Occipital lobe (tissue), 2 donors: ENCODE data around the gene SAMD10. TPM values are rescaled to one million over a fixed set of nuclear protein-coding genes. Genes with fewer than 3 reads are reported as not detected.

Experiments
- DNase-seq: peaks from one replicate; lab custom pipeline; 2025; lab: John Stamatoyannopoulos, UW
- total RNA-seq: library from RNA; depleted of rRNA; stranded (reverse); fragments of >200 nt; gene quantifications from one replicate; pipeline ENCODE4 v1.2.3, GENCODE V29; 2014

The SAMD10 gene
- total RNA-seq, 1 donor from 2014 or later, result 6.4 TPM

GRCh38 chr20:63957690-63958441 is 21.6 kb downstream of the SAMD10 start:
- DNase-seq, result no peak

GRCh38 chr20:63957004-63957689 is 22.3 kb downstream of the SAMD10 start:
- DNase-seq, result peak; percentile 30

GRCh38 chr20:63956664-63957003 is 22.8 kb downstream of the SAMD10 start:
- no peak for DNase-seq

DNA sequence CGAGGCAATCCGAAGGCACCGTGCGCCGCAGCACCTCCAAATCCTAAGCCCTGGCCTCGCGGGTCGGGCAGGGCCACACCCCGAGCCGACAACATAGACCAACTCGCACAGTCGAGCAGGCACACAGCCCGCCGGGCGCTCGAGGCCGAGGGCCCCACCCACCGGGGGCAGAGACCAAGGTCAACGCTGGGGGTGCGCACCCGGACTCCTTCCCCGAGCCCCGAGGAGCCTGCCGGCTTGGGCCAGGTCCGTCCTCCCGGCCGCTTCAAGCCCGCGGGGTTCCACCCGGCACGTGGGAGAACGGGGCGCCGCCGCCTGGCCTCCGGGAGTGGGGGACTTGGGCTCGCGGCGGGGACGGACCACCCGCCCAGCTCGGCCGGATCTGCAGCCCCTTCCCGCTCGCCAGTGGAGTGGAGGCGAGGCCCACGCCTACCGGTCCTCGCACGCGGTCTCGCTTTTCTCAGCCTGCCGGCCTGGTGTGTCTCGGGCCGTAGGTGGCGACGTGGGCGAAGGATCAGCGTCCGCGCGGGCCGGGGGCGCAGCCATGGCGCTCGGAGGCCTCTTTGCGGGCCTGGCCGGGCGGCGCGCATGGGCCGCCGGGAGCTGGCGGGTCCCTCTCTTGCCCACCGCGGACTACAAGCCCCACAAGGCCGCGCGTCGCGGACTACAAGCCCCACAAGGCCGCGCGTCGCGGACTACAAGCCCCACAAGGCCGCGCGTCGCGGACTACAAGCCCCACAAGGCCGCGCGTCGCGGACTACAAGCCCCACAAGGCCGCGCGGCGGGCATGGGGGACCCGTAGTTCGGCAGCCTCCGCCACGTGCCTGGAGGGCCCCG is 23.4 kb downstream of the SAMD10 start, which contains the start of gene UCKL1:
TSS of gene UCKL1 (minus strand) at position 590 of the 837 bp plus-strand sequence. CDS start at position 546, 44 bp downstream.
- DNase-seq, result peak; percentile 76

- no peak for DNase-seq
Measured at GRCh38 chr20:63955281-63955826, 24.1 kb downstream of the SAMD10 start.

DNA sequence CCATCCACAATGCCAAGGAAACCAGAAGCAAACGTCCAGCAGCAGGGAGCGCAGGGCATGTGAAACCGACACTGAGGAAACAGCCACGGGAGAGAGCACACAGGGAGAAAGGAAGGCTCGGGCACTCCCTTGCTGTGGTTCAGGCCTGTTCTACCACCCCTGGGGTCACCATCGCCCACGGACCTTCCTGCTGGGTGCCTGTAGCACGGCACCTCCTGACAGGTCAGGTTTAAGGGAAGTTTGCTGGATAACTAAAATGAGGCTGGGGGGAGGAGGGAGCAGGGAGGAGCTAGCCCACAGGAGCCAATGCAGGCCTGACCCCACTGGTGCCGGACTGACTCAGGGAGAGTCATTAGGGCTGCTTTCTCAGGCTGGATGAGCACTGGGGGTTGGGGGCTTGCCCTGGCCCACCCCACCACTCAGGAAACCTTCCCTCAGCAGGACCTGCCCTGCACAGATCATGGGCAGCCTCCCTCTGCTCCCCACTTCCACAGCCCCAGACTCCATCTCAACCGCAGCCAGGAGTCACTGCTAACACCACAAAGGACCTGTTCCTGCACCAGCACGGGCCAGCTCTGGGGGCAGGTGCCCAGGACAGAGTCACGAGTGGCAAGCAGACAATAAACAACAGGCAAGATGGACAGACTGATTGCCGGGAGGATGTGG is 25.5 kb downstream of the SAMD10 start:
- DNase-seq, result no peak

GRCh38 chr20:63952769-63953168 is 26.7 kb downstream of the SAMD10 start:
- no peak for DNase-seq

- no peak for DNase-seq
Measured at GRCh38 chr20:63952210-63952535, 27.3 kb downstream of the SAMD10 start.

- no peak for DNase-seq
Measured at GRCh38 chr20:63951398-63952209, 27.8 kb downstream of the SAMD10 start.

GRCh38 chr20:63950701-63951397 is 28.6 kb downstream of the SAMD10 start:
- no peak for DNase-seq

- DNase-seq, result no peak
Measured at GRCh38 chr20:63947638-63948456, 31.6 kb downstream of the SAMD10 start.

DNA sequence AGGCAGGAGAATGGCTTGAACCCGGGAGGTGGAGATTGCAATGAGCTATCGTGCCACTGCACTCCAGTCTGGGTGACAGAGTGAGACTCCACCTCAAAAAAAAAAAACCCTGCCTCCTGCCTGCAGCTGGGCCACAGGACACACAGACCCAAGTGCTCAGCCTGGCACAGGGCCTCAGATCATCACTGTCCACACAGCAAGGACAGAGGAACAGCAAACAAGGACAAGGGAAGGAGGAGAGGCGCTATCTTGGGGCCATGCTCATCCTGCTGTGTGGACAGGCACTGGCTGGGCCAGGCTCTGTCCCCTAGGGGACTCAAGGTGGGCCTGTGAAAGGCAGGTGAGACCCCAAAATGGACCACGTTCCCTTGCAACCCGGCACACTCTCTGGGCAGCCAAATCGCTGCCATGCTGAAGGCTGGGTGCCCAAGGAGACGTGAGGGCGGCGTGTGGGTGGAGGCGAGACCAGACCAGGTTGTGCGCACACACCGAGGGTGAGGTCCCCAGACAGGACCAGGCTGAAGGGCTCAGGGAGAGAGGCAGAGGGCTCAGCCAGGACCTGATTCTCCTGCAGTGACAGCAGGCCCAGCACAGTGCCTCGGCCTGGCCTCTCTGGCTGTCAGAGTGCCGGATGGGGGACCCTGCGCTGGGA is 32.3 kb downstream of the SAMD10 start:
- no peak for DNase-seq

DNA sequence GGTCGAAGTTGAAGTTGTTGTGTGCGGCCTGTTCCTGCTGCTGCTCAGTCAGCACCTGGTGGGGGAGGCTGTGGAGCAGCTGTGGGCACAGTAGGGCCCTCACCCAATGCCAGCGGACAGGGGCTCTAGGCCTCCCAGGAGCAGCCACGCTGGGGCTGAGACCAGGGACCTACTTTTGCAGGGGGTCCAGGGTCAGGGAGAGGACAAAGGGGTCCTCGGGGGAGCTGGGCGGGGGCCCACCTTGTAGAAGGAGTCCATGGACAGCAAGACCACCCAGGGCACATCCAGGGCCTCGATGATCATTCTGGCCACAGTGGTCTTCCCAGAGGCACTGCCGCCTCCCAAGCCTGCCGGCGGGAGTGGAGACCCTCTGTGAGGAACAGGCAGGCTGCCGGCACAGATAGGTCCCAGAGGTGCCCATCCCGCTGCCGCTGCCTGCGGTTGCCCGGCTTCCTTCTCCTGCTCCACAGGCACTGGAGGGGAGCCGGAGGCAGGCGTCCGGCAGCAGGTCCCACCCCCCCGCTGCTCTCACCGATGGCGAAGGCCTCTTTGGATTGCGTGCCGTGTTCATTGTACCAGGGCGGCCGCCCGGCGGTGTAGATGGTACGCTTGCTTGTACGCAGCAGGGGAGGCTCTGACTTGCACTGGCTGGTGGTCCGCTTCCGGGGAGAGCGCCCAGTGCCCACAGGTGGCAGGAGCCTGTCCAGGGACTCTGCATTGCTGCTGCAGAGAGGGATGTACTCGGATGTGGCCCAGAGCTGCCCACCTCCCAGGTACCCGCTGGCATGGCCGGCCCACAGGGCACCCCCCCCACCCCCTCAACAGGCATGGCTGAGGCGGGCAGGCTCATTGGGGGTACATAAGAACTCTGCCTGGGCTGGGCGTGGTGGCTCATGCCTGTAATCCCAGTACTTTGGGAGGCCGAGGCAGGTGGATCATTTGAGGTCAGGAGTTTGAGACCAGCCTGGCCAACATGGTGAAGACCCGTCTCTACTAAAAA is 33.2 kb downstream of the SAMD10 start:
- no peak for DNase-seq

- no peak for DNase-seq
Measured at GRCh38 chr20:63945031-63945658, 34.3 kb downstream of the SAMD10 start.

GRCh38 chr20:63944078-63944941 is 35.1 kb downstream of the SAMD10 start:
- DNase-seq, result no peak

DNA sequence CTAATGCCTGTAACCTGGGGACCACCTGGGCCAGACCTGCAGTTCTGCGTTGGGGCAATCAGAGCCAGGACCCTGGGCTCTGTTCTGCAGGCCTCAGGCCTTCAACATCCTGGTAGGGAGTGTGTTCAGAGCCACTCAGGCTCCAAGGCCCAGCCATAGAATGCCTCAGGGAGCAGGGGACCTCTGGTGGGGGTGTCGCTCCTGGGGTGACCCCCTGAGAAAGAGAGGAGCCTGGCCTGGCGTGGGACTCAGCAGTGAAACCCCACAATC is 35.7 kb downstream of the SAMD10 start:
- DNase-seq, result no peak
